Right renal pelvis (tissue), 4 donors: ENCODE results near the gene GNL3. TPM values are rescaled to one million over a fixed set of nuclear protein-coding genes. Genes with fewer than 3 reads are reported as not detected.

Experiments used
- polyA plus RNA-seq, 4 donors: library from polyadenylated mRNA; unstranded; fragments of 120-200 nt; gene quantifications; one replicate each; pipeline ENCODE4 v1.2.1, GENCODE V29; 2013; ENCODE audit not compliant: insufficient read length in 4 of 4

GNL3 gene
- polyA plus RNA-seq, 4 donors: 84.9 to 105 (median 100) TPM

Other genes starting within 250 kb of the GNL3 start
- gene SEMA3G, start 240.9 kb upstream of the GNL3 start, polyA plus RNA-seq: 10 to 100 TPM; 28.6 to 44.4 (median 33.6) TPM
- gene TNNC1, start 232.0 kb upstream of the GNL3 start, polyA plus RNA-seq: 1 to 10 TPM; 4.3 to 8.2 (median 6.6) TPM
- 100 to 1,000 TPM in 3 of 4 donors, 10 to 100 TPM in 1; 95.0 to 110 (median 105) TPM for gene NISCH, start 230.4 kb upstream of the GNL3 start, polyA plus RNA-seq
- 10 to 100 TPM; 31.3 to 42.3 (median 38.5) TPM for gene STAB1, start 190.7 kb upstream of the GNL3 start, polyA plus RNA-seq
- gene NT5DC2, start 152.2 kb upstream of the GNL3 start, polyA plus RNA-seq: 100 to 1,000 TPM; 130 to 160 (median 147) TPM
- gene UQCC5, start 149.4 kb upstream of the GNL3 start, polyA plus RNA-seq: 10 to 100 TPM; 15.2 to 24.7 (median 18.3) TPM
- gene PBRM1, start 119 bp upstream of the GNL3 start, polyA plus RNA-seq: 10 to 100 TPM; 55.6 to 67.0 (median 64.2) TPM
- gene GLT8D1, start 19.8 kb downstream of the GNL3 start, polyA plus RNA-seq: 100 to 1,000 TPM; 122 to 141 (median 138) TPM
- gene SPCS1, start 20.1 kb downstream of the GNL3 start, polyA plus RNA-seq: 100 to 1,000 TPM; 166 to 185 (median 175) TPM
- 10 to 100 TPM; 23.0 to 27.6 (median 25.6) TPM for gene NEK4, start 84.9 kb downstream of the GNL3 start, polyA plus RNA-seq
- under 1 TPM in 3 of 4 donors, not detected in 1; 0.05 to 0.56 (median 0.22) TPM for gene ITIH1, start 91.6 kb downstream of the GNL3 start, polyA plus RNA-seq
- gene ITIH3, start 108.8 kb downstream of the GNL3 start, polyA plus RNA-seq: 1 to 10 TPM; 4.8 to 6.0 (median 5.6) TPM
- gene ITIH4, start 144.6 kb downstream of the GNL3 start, polyA plus RNA-seq: 1 to 10 TPM; 5.2 to 7.3 (median 6.9) TPM
- gene MUSTN1, start 149.0 kb downstream of the GNL3 start, polyA plus RNA-seq: 1 to 10 TPM in 1 of 4 donors, under 1 TPM in 2, not detected in 1; 0.60 to 1.0 (median 0.62) TPM
- gene STIMATE, start 211.5 kb downstream of the GNL3 start, polyA plus RNA-seq: 10 to 100 TPM; 13.4 to 15.8 (median 14.5) TPM